Tibial nerve (tissue), 3 donors: ENCODE data around the gene LRGUK.

Source experiments
- POLR2A ChIP-seq, 2 donors: fragments of 450-650 bp; IDR thresholded peaks; one replicate each; pipeline ENCODE4 v1.6.1; 2017; ENCODE audit warnings: antibody characterized with exemption in 2 of 2, mild to moderate bottlenecking in 2 of 2, moderate library complexity in 2 of 2
- TF ChIP-seq, protein P1 (sequence below), 5 experiments: fragments of 200-600 bp in 3 of 5; fragments of 450-650 bp in 2 of 5; sonication (generic) in 3 of 5; IDR thresholded peaks; one replicate each; pipeline ENCODE4 v1.5.1; 2016 to 2019; ENCODE audit warnings: antibody characterized with exemption in 5 of 5, mild to moderate bottlenecking in 3 of 5, moderate library complexity in 2 of 5

- TF ChIP-seq, protein P1, sequence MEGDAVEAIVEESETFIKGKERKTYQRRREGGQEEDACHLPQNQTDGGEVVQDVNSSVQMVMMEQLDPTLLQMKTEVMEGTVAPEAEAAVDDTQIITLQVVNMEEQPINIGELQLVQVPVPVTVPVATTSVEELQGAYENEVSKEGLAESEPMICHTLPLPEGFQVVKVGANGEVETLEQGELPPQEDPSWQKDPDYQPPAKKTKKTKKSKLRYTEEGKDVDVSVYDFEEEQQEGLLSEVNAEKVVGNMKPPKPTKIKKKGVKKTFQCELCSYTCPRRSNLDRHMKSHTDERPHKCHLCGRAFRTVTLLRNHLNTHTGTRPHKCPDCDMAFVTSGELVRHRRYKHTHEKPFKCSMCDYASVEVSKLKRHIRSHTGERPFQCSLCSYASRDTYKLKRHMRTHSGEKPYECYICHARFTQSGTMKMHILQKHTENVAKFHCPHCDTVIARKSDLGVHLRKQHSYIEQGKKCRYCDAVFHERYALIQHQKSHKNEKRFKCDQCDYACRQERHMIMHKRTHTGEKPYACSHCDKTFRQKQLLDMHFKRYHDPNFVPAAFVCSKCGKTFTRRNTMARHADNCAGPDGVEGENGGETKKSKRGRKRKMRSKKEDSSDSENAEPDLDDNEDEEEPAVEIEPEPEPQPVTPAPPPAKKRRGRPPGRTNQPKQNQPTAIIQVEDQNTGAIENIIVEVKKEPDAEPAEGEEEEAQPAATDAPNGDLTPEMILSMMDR (IDR thresholded peaks at IDR 0.05): no peak
- no peak for TF ChIP-seq POLR2A (IDR thresholded peaks at IDR 0.05)
These were observed 13.5 kb upstream of the LRGUK start for GRCh38 chr7:134113655-134114054.
